Stimulated activated CD4-positive, alpha-beta T cell treated with anti-CD3 and anti-CD28 coated beads, Interleukin-4, amount 100 ng/mL, for 4 hours (primary cell): ENCODE results near the gene EHMT1.
A peak's percentile ranks its signal among the peaks of the same experiment; 100 is the strongest.
"Not testable (repeated sequence)": the region's sequence is repeated elsewhere in the genome, so short reads cannot be mapped to it uniquely, and the experiment has no call there.

ENCODE experiments used
- DNase-seq, 2 experiments: peaks; one replicate each; pipeline ENCODE4 v3.0.0-alpha.2; 2020

The EHMT1 gene

DNA sequence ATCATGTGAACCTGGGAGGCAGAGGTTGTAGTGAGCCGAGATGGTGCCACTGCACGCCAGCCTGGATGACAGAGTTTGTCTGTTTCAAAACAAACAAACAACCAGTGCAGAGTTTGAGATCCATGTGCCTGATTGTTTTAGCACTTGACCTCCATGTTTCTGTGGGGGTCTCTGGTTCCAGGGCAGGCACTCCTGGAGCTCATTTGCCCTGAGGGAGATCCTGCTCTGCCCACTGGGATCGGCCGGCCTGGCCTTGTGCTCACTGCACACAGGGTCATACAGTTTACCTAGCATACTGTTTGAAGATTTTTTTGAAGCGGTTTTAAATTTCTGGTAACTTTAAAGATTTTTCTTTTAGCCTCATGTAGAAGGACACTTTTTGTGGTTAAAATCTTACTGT is 78.4 kb downstream of the EHMT1 start:
- no peak for DNase-seq

DNA sequence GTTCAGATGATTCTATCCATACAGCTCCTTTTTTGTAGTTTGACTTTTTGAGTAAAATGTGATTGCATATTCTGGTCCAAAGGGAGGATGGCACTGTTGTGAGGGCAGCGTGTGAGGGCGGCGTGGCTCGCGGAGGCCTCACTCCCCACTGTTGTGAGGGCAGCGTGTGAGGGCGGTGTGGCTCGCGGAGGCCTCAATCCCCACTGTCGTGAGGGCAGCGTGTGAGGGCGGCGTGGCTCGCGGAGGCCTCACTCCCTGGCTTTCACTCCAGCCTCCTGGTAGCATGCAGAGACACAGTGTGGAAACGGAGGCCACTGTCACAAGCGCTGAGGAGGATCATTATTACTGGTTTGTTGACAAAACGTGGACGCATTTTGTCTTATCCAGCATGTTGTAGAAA is 79.0 kb downstream of the EHMT1 start:
- DNase-seq, result no peak

DNA sequence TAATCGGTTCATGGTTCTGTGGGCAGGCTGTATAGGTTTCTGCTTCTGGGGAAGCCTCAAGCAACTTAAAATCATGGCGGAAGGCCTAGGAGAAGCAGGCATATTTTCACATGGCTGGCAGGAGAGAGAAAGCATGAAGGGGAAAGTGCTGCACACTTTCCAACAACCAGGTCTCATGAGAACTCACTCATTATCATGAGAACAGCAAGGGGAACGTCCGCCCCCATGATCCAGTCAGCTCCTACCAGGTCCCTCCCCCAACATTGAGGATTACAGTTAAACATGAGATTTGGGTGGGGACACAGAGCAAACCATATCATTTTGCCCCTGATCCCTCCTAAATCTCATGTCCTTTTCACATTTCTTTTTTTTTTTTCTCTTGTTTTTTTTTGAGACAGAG is 82.1 kb downstream of the EHMT1 start:
- DNase-seq, result no peak

DNA sequence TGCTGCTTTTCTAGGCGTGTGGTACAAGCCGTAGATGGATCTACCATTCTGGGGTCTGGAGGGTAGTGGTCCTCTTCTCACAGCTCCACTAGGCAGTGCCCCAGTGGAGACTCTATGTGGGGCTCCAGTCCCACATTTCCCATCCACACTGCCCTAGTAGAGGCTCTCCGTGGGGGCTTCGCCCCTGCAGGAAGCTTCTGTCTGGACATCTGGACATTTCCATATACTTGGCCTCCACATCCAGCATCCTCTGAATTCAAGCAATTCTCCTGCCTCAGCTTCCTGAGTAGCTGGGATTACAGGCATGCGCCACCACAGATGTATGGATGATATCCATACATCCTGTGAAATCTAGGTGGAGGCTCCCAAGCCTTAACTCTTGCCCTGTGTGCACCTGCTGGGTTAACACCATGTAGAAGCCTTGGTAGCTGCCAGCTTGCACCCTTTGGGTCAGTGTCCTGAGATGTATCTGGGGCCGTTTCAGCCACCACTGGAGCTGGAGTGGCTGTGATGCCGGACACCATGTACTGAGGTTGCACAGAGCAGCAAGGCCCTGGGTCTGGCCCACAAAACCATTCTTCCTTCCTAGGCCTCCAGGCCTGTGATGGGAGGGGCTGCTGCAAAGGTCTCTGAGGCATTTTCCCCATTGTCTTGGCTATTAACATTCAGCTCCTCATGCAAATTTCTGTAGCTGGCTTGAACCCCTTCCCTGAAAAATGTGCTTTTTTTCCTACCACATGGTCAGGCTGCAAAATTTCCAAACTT is 84.0 kb downstream of the EHMT1 start:
- no peak for DNase-seq

DNA sequence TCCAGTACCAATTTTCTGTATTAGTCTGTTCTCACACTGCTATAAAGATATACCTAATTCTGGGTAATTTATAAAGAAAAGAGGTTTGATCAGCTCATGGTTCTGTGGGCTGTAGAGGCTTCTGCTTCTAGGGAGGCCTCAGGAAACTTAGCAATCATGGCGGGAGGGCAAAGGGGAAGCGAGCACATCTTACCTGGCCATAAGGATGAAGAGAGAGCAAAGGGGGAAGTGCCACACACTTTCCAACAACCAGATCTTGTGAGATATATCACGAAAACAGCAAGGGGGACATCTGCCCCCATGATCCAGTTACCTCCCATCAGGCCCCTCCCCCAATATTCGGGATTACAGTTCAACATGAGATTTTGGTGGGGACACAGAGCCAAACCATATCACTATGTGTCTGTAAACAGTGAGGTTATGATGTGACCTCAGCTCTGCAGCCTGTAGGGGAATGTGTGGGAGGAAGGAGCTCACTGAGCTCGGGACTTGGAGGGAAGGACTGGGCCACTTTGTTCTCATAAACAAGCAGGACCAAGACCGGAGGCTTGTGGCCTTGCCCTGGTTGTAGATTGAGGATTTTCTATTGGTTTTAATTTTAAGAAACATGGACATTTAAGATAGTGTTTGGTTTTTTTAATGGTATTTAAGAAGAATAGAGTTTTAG is 85.2 kb downstream of the EHMT1 start:
- no peak for DNase-seq

DNA sequence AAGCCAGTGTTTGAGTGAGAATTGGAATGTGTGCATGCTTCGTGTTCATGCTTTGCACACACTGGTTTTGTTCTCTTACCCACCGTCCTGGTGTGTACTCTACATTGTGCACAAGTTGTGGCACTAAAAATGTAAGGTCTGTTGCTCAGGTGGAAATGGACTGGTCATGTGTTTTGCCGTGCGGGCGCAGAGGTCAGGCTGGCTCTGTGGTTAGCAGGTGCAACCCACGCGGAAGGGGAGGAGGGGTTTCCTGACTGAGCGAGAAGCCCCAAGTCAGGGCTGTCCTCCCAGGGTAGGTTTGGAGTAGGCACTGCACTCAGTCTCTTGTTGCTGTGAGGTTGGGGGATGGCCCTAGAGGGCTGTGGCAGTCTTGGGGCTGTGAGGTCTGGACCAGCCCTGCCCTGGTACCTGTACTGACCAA is 86.6 kb downstream of the EHMT1 start:
- DNase-seq, result peak; percentile 23 to 33

DNA sequence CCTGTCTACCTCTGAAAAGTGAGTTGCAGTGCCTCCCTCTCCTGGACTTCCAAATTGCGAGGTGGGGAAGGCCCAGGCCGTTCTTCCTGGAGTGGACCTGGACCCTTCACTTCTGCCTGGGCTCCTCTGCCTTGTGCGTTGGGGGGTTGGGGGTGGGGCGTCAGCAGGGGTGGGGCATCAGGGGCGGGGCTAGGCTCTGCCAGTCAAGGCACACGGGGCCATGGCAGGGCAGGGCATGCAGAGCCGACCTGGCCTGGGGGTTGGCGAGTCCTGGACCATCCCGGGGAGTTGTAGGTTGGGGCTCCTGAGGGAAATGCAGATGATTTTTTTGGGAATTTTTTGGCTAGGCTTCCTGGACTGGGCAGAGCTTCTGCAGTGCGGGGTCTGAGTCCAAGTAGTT is 87.1 kb downstream of the EHMT1 start:
- no peak for DNase-seq

DNA sequence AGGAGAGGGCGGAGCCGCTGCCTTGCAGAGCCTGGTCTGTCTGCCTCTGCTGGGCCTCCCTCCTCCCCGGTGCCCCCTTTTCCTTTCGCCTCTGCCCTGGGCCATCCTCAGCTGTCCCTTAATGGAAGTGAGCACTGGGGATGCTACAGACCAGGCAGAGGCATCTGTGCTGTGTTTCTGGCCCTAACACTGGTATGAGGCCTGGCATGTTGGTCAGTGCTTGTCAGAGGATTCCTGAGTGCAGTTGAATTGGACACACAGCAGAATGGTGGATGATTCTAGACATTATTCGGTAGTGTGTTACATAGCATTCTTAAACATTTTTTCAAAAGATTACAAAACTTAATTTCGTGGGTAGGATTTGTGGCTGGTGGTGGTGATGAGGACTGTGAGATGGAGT is 88.6 kb downstream of the EHMT1 start:
- no peak for DNase-seq

DNA sequence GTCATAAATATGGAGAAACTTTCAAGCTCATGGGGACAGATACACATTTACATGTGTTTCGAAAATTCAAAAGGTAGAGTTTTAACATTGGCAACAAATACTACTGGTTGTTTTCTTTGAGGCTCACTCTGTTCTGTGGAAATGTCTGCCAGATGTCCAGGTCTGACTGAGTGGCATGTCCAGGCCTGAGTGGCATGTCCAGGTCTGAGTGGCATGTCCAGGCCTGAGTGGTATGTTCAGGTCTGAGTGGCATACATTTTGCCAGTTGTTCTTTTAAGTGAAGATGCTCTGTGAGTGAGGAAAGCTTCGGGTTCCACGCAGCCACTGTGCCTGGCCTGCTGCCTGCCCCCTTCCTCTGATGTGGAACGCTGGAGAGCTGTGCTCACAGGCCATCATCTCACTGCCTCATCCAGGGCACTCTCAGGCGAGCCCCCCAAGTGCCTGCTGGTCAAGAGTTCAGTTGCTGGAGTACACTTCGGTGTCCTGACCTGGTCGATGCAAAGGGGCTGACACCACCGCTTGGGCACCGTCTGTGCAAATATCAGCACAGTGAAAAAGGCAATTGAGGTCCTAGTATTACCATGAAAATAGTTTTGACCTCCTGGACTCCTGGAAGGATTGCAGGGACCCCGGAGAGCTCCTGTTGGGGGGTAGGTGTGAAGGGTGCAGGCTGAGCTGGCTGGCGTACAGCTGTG is 89.9 kb downstream of the EHMT1 start:
- no peak for DNase-seq

DNA sequence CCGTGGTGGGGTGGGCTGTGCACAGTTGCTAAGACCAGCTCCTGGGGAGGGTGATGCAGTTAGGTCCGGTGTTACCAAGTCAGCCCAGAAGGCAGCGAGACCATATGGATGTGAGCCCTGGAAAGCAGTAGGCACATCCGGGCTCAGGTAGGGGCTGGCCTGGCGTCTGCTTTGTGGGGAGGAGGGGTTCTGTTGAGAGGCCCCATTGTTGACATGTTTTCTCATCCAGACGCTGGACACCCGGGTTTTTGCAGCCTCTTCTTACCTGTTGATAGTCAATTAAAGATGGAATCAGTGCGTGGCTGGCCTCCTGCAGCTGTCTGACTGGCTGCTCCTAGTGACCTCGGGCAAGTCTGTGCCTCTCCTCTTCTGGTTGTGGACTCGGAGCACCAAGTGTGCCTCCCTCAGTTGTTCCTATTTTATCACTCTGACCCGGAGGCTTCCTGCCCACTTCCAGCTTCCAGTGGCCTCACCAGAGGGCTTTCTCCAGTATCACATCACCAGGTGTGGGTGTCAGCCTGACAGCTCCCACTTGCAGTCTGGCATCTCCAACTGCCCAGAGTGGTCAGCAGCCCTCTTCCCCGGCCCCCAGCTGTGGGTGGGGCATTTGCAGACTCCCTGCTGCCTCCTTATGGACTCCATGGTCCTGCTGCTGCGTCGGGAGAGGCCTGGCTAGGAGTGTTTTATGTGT is 90.8 kb downstream of the EHMT1 start:
- no peak for DNase-seq

DNA sequence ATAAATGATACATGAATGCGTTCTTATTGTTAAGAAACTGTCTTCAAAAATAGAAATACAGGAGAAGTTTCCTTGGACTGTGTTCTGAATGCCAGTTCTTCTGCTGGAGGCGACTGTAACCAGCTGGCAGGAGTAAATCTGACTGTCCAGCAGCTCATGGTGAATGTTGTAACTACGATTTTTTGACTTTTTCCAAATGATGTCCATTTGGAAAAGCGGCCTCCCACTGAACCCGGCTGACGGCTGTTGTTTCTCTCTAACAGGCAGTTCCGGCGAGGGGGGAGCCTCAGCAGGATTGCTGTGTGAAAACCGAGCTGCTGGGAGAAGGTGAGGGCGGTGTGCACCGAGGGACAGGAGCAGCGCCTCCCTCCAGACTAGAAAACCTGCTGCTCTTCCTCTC is 91.9 kb downstream of the EHMT1 start:
- DNase-seq, result no peak

DNA sequence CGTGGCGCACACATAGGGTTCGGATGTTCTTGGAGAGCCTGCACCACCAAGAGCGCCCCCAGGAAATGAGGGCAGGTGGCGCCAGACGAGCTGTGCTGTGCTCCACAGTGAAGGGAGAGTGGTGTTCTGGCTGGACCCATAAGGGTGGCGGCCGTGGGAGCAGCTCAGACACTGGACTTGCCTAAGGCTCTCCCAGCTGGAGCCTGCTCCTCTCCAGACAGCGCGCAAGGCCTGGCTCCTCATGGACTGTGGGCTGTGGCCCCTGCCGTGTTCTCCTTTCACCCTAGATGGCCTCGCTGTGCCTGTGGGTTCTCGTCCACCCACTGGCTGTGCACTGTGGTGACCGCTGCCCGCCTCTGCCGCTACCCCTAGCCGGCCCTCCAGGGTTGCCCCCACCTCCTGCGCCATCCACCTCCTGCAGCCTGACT is 92.9 kb downstream of the EHMT1 start:
- DNase-seq, result no peak

DNA sequence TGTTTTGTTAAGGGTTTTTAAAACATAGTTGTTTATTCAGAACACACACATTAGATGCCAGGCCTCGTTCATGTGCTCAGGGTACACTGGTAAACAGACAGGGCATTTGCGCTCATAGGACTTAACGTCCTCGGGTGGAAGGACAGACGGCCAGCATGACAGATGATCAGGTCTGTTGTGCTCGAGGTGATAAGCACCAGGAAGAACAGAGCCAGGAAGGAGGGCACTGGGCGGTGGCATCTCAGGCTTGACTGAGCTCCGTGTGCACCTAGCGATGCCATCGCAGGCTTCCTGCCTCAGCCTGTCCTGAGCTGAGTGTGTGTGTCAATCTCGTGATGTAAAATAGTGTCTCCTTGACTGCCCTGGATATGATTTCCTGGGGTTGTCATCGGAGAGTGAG is 96.5 kb downstream of the EHMT1 start:
- no peak for DNase-seq

DNA sequence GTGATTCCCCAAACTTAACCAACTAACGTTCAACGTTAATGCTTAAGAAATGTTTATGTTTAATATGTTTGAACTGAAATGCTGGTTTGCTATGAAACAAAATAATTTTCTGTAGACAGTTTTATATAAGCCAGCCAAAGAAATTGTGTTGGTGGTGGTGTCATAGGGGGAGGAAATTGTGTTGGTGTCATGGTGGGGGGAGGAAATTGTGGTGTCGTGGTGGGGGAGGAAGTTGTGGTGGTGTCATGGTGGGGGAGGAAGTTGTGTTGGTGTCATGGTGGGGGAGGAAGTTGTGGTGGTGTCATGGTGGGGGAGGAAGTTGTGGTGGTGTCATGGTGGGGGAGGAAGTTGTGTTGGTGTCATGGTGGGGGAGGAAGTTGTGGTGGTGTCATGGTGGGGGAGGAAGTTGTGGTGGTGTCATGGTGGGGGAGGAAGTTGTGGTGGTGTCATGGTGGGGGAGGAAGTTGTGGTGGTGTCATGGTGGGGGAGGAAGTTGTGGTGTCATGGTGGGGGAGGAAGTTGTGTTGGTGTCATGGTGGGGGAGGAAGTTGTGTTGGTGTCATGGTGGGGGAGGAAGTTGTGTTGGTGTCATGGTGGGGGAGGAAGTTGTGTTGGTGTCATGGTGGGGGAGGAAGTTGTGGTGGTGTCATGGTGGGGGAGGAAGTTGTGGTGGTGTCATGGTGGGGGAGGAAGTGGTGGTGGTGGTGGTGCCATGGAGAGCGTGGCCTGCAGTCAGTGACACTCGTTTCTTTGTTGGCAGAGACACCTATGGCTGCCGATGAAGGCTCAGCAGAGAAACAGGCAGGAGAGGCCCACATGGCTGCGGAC is 97.3 kb downstream of the EHMT1 start:
- DNase-seq, result not testable (repeated sequence)

DNA sequence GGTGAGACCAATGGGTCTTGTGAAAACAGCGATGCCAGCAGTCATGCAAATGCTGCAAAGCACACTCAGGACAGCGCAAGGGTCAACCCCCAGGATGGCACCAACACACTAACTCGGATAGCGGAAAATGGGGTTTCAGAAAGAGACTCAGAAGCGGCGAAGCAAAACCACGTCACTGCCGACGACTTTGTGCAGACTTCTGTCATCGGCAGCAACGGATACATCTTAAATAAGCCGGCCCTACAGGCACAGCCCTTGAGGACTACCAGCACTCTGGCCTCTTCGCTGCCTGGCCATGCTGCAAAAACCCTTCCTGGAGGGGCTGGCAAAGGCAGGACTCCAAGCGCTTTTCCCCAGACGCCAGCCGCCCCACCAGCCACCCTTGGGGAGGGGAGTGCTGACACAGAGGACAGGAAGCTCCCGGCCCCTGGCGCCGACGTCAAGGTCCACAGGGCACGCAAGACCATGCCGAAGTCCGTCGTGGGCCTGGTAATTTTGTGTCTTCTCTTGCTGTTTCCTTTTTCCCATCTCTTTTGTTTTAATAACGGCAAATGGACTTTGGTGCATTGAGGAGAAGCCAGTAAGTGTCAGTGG is 98.0 kb downstream of the EHMT1 start:
- DNase-seq, result no peak

DNA sequence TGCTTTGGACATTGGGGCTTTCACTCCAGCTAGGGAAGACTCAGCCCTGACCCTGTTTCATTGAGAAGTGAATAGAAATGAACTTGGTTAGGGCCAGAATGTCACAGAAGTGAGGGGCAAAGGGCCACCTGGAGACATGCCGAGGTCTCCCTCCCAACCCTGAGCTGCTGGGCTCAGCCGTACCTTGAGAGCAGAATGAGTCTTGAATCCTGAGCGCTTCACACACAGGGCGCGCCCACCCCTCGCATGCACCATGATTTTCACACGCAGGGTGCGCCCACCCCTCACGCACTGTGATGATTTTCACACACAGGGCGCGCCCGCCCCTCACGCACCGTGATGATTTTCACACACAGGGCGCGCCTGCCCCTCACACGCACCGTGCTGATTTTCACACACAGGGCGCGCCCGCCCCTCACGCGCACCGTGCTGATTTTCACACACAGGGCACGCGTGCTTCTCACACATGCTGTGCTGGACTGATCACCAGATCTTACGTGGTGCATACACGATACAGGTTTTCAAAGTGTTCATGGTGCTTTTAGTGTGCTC is 99.0 kb downstream of the EHMT1 start:
- no peak for DNase-seq

DNA sequence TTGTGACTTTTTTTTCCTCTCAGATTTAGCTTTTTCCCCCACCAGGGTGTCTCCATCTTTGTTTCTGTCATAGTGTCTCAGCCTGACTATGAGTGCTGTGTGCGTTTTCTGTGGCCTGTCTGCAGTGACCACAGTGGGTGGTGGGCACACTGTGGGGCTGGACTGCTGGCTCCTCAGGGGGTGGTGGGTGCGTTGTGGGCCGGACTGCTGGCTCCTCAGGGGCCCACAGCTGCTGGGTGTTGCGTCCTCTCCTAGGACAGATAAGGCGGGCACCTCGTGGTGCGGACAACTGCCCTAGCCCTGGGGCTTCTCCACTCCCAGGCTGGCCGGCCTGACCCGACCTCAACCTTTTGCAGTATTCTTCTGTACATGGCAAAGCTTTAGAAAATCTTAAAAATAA is 100.4 kb downstream of the EHMT1 start:
- DNase-seq, result no peak

DNA sequence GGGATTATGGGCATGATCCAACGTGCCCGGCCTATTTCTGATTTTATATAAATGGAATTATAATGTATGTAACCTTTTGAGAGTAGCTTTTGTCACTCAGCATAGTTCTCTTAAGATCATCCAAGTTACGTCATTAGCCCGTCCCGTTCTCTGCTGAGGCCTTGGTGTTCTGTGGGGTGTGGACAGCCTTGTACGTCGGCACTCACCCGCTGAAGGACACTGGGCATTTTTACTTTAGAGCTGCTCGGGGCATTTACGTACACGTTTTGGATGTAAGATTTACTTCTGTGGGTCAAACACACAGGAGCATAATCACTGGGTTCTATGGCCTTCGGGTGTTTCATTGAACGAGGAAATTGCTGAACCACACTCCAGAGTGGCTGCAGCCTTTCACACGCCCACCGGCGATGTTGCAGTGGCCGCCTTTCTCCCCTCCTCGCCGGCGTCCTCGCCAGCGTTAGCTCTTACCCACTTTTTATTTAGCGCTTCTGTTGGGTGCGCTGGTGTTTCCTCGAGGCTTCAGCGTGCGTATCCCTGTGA is 101.8 kb downstream of the EHMT1 start:
- DNase-seq, result no peak

DNA sequence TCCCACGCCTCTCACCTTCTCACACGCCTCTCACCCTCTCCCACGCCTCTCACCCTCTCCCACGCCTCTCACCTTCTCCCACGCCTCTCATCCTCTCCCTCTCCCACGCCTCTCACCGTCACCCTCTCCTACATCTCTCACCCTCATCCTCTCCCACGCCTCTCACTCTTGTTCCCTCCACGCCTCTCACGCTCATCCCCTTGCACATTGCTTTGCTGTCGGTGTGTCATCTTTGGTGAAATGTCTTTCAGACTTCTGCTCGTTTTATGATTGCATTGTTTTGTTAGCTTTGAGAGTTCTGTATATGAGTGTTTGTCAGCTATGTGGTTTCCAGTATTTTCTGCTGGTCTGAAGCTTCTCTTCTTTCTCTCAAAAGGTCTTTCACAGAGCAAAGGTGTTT is 102.7 kb downstream of the EHMT1 start:
- DNase-seq, result peak; percentile 24 to 77

DNA sequence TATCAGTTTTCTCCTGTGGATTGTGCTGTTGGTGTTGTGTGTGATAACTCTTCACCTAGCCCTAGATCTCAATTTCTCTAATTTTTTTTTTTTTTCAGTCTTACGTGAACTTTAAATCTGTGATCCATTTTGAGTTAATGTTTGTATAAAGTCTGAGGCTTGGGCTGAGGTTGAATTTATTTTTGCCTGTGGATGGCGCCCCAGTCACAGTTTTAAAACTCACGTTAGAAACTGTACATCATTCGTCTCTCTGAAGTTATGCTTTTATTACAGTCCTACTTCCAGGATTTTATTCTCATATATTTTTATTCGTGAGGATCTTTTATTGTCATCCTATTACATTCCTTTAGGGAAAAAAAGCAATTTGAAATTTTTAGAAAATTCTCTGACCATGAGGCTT is 103.1 kb downstream of the EHMT1 start:
- no peak for DNase-seq

DNA sequence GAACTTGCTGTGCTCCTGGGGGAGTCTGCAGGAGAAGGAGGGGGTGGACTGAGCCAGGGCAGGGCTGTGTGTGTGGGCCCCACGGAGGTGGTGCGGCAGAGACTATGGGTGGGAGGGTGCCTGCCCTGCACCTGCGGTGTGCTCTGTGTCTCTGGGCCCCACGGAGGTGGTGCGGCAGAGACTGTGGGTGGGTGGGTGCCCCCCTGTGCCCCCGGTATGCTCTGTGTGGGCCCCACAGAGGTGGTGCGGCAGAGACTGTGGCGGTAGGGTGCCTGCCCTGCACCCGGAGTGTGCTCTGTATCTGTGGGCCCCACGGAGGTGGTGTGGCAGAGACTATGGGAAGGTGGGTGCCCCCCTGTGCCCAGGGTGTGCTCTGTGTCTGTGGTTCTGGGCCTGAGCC is 103.7 kb downstream of the EHMT1 start:
- peak in 1 of 2 experiments; percentile 29 for DNase-seq
